Lower leg skin (tissue), 4 donors: Measurements from ENCODE around the gene ZC3H7B. TPM values are rescaled to one million over a fixed set of nuclear protein-coding genes. Genes with fewer than 3 reads are reported as not detected.
"Not testable (repeated sequence)": the region's sequence is repeated elsewhere in the genome, so short reads cannot be mapped to it uniquely, and the experiment has no call there.

Experiments
- DNase-seq, 2 donors: peaks; one replicate each; pipeline ENCODE4 v3.0.0-alpha.2; 2019; ENCODE audit warnings: low spot score in 2 of 2
- H3K4me3 ChIP-seq: fragments of 200-600 bp; sonication (generic); 2 replicates; pipeline ENCODE4 v1.5.1; 2017; ENCODE audit warnings: mild to moderate bottlenecking, low read depth; ENCODE audit not compliant: poor library complexity, severe bottlenecking
- POLR2A ChIP-seq, 2 donors: fragments of 450-650 bp; IDR thresholded peaks; one replicate each; pipeline ENCODE4 v1.6.1; 2016 to 2017; ENCODE audit warnings: antibody characterized with exemption in 2 of 2, mild to moderate bottlenecking in 1 of 2, moderate library complexity in 1 of 2
- WGBS, 2 donors: methylation state at CpG; one replicate each; pipeline ENCODE4 v1.1.5; 2018; 5-methylcytosine and 5-hydroxymethylcytosine counted together
- intact Hi-C: fragments of 100-400 bp; cut with DNase I; formaldehyde crosslinking; loops from one replicate; pipeline ENCODE4 v1.15.0; 2023; ENCODE audit warnings: low total_unique reads
- total RNA-seq, 4 donors: library from RNA; depleted of rRNA; stranded (reverse); fragments of >200 nt; gene quantifications; one replicate each; pipeline ENCODE4 v1.1.0, GENCODE V29; 2016
- TF ChIP-seq, protein P1 (sequence below), 3 donors: fragments of 450-650 bp; IDR thresholded peaks; one replicate each; pipeline ENCODE4 v1.5.1; 2016; ENCODE audit warnings: antibody characterized with exemption in 3 of 3, mild to moderate bottlenecking in 3 of 3, moderate library complexity in 2 of 3

The ZC3H7B gene
- total RNA-seq, 4 donors from 2014 or later = 19.9 to 39.9 (median 31.2) TPM

DNA sequence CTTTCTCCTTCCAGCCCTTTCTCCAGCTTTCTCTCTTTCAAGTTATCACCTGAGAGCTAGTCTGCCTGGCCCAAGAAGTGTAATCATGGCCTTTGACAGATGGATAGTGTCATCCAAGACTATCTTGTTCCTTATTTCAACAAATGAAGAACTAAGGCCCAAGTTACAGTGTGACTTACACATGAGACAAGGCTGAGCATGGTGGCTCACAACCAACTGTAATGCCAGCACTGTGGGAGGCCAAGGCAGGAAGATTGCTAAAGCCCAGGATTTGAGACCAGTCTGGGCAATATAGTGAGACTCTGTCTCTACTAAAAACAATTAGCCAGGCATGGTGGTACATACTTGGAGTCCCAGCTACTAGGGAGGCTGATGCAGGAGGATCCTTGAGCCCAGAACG, 11.7 kb upstream of the ZC3H7B start:
- intact Hi-C loops = no loop called here
- DNase-seq = no peak
- 96 to 100% methylated on average over 1 of the region's 1 CpG for WGBS, 2 donors
- H3K4me3 ChIP-seq = no peak overlapping the region
- TF ChIP-seq, protein P1, sequence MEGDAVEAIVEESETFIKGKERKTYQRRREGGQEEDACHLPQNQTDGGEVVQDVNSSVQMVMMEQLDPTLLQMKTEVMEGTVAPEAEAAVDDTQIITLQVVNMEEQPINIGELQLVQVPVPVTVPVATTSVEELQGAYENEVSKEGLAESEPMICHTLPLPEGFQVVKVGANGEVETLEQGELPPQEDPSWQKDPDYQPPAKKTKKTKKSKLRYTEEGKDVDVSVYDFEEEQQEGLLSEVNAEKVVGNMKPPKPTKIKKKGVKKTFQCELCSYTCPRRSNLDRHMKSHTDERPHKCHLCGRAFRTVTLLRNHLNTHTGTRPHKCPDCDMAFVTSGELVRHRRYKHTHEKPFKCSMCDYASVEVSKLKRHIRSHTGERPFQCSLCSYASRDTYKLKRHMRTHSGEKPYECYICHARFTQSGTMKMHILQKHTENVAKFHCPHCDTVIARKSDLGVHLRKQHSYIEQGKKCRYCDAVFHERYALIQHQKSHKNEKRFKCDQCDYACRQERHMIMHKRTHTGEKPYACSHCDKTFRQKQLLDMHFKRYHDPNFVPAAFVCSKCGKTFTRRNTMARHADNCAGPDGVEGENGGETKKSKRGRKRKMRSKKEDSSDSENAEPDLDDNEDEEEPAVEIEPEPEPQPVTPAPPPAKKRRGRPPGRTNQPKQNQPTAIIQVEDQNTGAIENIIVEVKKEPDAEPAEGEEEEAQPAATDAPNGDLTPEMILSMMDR (IDR thresholded peaks at IDR 0.05) = no peak
- no peak for TF ChIP-seq POLR2A (IDR thresholded peaks at IDR 0.05)

- TF ChIP-seq, protein P1 (IDR thresholded peaks at IDR 0.05) = no peak
- no peak for TF ChIP-seq POLR2A (IDR thresholded peaks at IDR 0.05)
- no peak for DNase-seq
- WGBS, 2 donors = 64 to 76% methylated on average over 8 of the region's 8 CpGs
- no peak overlapping the region for H3K4me3 ChIP-seq
- intact Hi-C loops = no loop called here
Observed at GRCh38 chr22:41290262-41291221, 10.8 kb upstream of the ZC3H7B start.

- DNase-seq, intact Hi-C loops, H3K4me3 ChIP-seq: not testable (repeated sequence)
- WGBS, 2 donors = no CpG with 5 or more reads among the region's 28 CpGs
Observed at GRCh38 chr22:41294816-41295215, 6.5 kb upstream of the ZC3H7B start.

- H3K4me3 ChIP-seq = no peak overlapping the region
- no peak for TF ChIP-seq POLR2A (IDR thresholded peaks at IDR 0.05)
- TF ChIP-seq, protein P1 (IDR thresholded peaks at IDR 0.05) = no peak
- DNase-seq = no peak
- intact Hi-C loops = no loop called here
- 95 to 98% methylated on average over 9 of the region's 9 CpGs for WGBS, 2 donors
Observed at GRCh38 chr22:41296826-41297667, 4.3 kb upstream of the ZC3H7B start.

- WGBS, 2 donors = 28 to 34% methylated on average over 7 of the region's 7 CpGs
- no peak for DNase-seq
- TF ChIP-seq POLR2A (IDR thresholded peaks at IDR 0.05) = no peak
- TF ChIP-seq, protein P1 (IDR thresholded peaks at IDR 0.05) = no peak
- H3K4me3 ChIP-seq = no peak overlapping the region
- intact Hi-C loops = no loop called here
Observed at GRCh38 chr22:41300661-41301060, 664 bp upstream of the ZC3H7B start.
